Measurements from ENCODE around the gene KLK6.

KLK6 gene

GRCh38 chr19:50969413-50969760 lies at the start of gene KLK6:
Gene KLK6 (minus strand): TSS chr19:50969591. CDS start chr19:50968104, 1,487 bp downstream.
- DNase-seq: no peak

- DNase-seq: peak; percentile 22
Observed at GRCh38 chr19:51018745-51019543, 49.6 kb upstream of the KLK6 start.

DNA sequence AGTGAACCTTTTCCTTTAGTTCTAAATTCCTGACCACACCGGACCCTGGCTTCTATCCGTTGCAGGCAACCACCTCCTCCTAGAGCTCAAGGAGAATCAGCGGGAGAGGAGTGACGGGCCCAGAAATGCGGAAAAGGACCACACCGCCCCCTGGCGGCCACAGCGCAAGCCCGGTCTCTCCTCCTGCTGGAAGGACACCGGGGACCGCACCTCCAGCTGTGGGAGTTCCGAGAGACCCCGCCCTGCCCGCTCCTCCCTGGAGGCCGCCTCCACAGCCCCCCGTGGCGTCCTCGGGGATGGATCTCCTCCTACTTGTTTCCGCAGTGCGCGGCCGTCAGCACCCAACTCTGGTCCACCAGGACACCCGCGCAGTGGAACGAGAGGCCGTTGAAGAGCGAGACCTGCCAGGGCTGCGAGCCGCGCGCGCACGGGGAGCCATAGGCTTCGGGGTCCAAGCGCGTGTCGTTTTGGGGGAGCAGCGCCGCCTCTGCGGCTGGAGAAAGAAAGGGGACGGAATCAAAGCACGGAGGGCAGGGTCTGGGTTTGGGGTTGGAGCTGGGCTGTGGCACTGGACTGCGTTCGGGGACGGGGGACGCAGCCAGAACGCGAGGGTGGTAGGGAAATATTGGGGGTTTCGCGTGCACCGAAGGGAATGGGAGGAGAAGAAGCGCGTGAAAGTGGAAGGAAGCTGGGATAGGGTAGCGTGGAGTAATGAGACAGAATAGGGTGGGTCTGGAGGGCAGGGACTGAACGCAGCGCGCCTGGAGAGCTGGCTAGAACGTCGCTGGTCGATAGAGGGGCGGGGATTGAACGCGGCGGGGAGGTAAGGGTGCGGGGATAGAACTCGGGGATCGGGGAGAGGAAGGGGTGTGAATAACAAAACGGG lies 47.6 kb upstream of the KLK6 start:
- peak; percentile 80 for DNase-seq

DNA sequence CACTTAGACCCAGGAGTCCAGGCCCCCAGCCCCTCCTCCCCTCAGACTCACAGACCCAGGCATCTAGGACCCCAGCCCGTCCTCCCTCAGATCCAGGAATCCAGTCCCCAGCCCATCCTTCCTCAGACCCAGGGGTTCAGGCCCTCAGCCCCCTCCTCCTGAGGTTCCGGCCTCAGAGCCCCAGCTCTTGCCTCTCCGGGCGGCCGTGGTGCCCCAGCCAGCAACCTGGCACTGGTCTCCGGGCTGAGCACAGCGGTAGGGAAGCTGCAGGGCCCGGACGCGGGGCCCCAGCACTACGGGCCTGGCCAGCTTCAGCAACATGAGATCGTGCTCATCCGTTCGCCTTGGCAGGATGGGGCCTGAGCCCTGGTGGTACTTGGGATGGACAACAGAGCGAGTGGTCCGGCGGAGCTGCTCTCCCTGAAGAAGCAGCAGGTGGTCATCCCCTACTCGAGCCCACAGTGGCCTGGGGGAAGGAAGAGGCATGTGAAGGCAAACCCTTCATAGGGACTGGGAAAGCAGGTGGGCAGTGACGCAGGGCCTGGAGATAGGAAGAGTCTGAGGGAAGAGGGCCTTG lies 46.4 kb upstream of the KLK6 start:
- DNase-seq: no peak

- no peak for DNase-seq
Observed at GRCh38 chr19:51014242-51014641, 44.9 kb upstream of the KLK6 start.

- DNase-seq: no peak
Observed at GRCh38 chr19:51012661-51013190, 43.3 kb upstream of the KLK6 start.

DNA sequence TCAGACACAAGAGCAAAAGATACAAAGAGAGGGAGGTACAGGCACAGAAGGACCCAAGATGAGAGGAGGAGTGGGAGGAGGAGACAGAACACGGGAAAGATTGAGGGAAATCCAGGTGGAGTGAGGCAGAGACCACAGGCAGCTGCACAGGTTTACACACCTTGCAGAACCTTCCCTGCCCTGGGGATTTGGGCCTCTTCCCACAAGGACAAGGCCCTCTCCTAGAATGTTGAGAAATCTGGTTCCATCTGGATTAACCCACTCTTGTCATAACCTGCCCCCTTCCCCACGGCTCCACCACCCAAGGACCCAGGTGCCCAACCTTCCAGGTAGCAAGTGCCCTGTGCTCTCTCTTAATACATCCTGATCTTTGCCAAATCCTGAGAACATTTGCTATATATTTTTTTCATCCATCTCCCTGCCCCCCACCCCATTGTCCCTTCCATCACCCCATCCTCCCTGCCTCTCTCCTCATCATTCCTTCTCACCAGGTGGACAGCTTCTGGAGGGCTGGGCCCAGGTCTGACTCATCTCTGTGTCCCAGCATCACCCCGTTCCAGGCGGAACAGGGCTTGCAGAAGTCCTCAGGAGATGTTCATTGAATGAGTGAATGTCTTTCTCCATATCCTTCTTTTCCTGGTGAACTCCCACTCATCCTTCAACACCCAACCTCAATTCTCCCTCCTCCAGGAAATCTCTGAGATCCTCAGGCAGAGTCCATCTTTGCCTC lies 40.8 kb upstream of the KLK6 start:
- no peak for DNase-seq

DNA sequence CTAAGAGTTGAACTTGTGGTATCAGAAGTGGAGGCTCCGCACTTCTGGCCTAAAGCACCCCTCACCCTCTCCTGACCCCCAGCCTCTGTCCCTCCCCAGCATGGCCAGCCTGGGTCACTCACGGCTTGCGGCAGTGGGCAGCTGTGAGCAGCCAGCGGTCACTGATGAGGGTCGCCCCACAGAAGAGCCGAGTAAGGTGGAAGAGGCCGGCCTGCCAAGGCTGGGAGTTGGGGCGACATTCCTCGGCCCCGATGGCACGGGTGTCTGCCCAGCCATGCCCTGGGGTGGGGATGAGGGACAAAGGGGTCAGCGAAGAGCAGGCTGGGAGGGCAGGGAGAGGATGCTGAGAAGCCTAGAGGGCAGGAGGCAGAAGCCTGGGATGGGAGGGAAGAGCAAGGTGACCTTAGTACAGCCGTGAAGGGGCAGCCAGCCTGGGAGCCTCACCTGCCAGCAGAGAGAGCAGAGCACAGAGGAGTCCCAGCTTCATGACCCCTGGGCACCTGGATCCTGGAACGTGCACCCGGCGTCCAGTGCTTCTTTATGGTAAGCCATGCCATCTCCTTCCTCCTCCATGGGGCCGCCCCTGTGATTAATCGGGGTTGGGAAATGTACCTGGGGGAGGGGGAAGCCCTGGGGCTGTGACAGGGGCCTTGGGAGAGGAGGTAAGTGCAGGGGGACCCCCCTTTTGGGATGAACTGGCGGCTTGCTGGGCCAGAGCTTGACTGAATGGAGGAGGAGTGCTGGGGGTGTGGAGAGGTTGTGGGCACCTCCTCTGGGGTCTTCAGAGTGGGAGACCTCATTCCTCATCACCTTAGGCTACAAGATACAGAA lies 39.9 kb upstream of the KLK6 start:
- DNase-seq: no peak

DNA sequence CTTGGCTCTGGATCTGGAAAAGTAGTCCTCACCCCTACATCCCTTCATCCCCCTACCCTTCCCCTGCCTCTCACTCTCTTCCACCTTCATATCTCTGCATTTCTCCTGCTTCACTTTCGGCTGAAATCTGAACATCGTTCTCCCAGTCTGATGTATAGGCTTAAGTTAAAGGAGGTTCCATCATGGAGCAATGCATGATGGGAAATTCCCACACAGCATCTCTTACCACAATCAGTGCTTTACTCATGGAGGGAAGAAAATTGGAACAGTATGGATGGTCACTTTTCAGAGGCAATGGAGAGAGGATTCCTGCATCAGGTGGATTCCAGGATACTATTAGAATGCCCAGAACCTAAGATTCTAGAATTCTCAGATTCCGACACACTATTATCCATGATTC lies 38.1 kb upstream of the KLK6 start:
- no peak for DNase-seq

- DNase-seq: no peak
Observed at GRCh38 chr19:51006406-51006805, 37.0 kb upstream of the KLK6 start.

DNA sequence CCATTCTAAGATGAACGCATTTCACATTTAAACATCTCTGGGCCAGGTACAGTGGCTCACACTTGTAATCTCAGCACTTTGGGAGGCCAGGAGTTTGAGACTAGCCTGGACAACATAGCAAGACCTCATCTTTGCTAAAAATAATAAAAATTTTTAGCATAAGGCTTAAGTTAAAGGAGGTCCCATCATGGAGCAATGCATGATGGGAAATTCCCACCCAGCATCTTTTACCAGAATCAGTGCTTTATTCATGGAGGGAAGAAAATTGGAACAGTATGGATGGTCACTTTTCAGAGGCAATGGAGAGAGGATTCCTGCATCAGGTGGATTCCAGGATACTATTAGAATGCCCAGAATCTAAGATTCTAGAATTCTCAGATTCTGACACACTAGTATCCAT lies 35.9 kb upstream of the KLK6 start:
- no peak for DNase-seq

DNA sequence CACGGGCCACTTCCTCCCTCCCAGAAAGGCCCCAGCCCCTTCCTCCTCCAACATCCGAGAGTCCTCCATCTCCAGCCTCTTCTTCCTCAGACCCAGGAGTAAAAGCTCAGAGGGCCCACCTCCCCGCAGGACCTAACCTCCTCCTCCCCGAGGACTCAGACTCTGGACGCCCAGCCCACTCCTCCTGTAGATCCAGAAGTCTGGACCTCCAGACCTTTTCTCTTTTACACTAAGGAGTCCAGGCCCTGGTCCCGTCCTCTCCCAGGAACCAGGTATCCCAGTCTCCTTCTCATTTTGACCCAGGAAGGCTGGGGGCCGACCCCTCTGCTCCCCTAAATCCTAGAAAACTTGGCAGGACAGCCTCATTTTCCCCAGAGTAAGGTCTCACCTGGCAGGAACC lies 33.9 kb upstream of the KLK6 start:
- no peak for DNase-seq

GRCh38 chr19:51002542-51003311 lies 33.3 kb upstream of the KLK6 start:
- peak; percentile 69 for DNase-seq

DNA sequence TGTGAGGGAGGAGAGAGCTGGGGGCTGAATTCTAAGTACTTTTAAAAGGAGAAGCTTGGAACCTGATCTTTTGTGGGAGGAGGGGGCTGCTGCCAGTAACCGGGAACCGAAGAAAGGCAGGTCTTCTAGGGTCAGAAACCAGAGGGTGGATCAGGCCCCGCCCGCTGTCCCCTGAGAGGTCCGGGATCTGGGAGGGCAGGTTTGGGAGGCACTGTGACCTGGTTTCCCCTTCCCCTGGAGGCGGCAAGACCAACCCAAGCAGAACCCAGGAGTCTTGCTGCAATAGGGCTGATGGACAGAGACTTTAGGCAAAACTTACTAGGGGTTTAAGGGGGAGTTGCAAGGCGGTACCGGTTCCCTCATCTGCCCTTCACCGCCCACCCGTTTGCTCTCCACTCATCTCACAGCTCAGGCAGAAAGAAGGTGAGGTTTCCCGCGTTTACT lies 32.7 kb upstream of the KLK6 start:
- DNase-seq: no peak

- no peak for DNase-seq
Observed at GRCh38 chr19:51001515-51001914, 32.1 kb upstream of the KLK6 start, which contains the start of gene KLK8. Gene KLK8 (minus strand): TSS chr19:51001604. CDS start chr19:51001167, 437 bp downstream.

DNA sequence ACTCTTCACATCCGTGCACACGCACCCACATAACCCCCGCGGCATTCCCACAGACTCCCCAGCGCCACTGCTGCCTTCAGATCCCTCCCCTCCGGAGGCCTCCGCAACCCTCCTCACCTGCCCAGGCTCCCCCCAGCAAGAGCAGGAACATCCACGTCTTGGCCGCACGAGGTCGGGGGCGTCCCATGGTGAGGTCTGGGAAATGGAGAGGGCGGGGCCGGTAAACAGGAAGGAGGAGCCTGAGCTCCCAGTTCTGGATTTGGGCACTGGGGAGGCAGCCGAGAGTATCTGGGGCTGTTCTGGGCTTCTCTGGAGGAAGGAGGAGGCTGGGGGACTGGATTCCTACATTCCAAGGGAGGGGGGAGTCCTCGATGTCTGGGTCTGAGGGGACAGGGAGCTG lies 31.6 kb upstream of the KLK6 start:
- no peak for DNase-seq

DNA sequence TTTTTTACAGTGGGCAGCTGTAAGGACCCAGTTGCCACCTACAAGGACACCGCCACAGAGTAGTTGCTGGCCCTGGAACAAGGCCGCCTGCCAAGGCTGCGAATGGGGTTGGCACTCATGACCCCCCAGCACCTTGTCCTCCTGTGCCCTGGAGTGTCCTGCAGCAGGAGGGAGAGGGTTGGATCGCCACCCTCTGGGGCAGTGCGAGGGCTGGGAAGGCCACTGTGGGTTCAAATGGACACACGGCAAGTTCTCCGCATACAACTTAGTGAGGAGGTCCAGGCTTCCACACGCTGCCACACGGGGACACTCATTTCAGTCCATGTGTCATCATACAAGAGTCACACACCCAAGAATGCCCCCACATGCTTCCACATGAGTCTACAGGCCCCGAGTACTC lies 31.0 kb upstream of the KLK6 start:
- no peak for DNase-seq

DNA sequence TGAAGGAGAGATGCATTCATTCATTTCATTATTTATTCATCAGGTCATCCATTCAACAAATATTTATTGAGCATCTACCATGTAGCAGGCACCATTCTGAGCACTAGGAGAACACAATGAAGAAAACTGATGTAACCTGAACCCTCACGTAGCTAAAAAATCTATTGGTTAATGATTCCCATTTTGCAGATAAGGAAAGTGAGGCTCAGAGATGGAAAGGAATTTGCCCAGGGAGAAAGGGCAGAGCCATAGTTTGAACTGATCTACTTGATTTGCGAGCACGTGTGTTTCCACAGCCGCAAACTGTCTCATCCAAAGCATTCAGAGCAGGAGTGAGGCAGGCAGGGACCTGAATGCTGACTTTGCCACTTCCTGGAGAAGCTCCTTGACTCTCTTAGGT lies 29.3 kb upstream of the KLK6 start:
- DNase-seq: no peak

DNA sequence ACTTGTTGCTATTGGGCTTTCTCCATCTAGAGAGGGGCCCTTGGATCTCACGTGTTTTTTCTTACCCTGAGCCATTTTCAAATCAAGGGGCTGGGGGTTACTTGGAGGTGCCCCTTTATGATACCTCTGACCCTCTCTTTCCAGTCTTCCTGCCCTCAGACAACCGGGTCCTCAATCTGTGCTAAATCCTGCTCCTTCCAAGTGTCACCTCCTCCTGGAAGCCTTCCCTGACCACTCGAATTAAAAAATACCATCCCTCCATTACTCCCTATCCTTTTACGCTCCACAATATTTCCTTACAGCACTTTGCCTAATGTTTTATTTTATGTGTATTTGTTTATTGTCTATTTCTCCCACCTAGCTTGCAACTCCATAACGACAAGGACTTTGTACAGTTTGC lies 28.7 kb upstream of the KLK6 start:
- DNase-seq: no peak

GRCh38 chr19:50994129-50994528 lies 24.7 kb upstream of the KLK6 start:
- DNase-seq: no peak

DNA sequence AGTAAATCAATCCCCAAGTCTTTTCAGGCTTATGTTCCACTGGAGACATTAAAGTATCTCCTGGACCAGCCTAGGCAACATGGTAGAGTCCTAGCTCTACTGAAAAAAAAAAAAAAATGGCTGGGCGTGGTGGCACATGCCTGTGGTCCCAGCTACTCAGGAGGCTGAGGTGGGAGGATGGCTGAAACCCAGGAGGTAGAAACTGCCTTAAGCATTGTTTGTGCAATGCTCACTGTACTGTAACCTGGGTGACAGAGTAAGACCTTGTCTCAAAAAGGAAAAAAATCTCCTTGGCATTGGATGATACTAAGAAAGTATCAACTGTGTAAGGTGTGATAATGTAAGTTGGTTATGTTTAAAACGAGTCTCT lies 23.3 kb upstream of the KLK6 start:
- DNase-seq: no peak

Data from hematopoietic multipotent progenitor cell treated with erythropoietin and hydrocortisone succinate and interleukin-3 and kit ligand, for 4 days (in vitro differentiated cells).